Duodenal mucosa (tissue), 2 donors: ENCODE results near the gene PTGFRN.

ENCODE experiments used
- H3K27ac ChIP-seq: one replicate; pipeline ENCODE4 v1.7.0; 2013; ENCODE audit warnings: low read depth, low read length
- H3K27me3 ChIP-seq, 2 donors: one replicate each; pipeline ENCODE4 v1.7.0; 2013; ENCODE audit warnings: low read length in 2 of 2, control low read depth in 1 of 2; ENCODE audit not compliant: insufficient read depth in 2 of 2, control insufficient read depth in 1 of 2
- H3K36me3 ChIP-seq, 2 donors: one replicate each; pipeline ENCODE4 v1.7.0; 2013; ENCODE audit warnings: low read length in 2 of 2, control low read depth in 1 of 2; ENCODE audit not compliant: insufficient read depth in 2 of 2, control insufficient read depth in 1 of 2
- H3K4me1 ChIP-seq, 2 donors: one replicate each; pipeline ENCODE4 v1.7.0; 2013; ENCODE audit warnings: low read length in 2 of 2, control low read depth in 1 of 2; ENCODE audit not compliant: insufficient read depth in 2 of 2, control insufficient read depth in 1 of 2
- H3K4me3 ChIP-seq, 2 donors: one replicate each; pipeline ENCODE4 v1.7.0; 2013; ENCODE audit warnings: low read length in 2 of 2, low read depth in 1 of 2
- H3K9ac ChIP-seq, 2 donors: one replicate each; pipeline ENCODE4 v1.7.0; 2013; ENCODE audit warnings: low read length in 2 of 2, low read depth in 1 of 2
- H3K9me3 ChIP-seq, 2 donors: one replicate each; pipeline ENCODE4 v1.7.0; 2013; ENCODE audit warnings: low read length in 2 of 2, control low read depth in 1 of 2; ENCODE audit not compliant: control insufficient read depth in 1 of 2

PTGFRN gene

DNA sequence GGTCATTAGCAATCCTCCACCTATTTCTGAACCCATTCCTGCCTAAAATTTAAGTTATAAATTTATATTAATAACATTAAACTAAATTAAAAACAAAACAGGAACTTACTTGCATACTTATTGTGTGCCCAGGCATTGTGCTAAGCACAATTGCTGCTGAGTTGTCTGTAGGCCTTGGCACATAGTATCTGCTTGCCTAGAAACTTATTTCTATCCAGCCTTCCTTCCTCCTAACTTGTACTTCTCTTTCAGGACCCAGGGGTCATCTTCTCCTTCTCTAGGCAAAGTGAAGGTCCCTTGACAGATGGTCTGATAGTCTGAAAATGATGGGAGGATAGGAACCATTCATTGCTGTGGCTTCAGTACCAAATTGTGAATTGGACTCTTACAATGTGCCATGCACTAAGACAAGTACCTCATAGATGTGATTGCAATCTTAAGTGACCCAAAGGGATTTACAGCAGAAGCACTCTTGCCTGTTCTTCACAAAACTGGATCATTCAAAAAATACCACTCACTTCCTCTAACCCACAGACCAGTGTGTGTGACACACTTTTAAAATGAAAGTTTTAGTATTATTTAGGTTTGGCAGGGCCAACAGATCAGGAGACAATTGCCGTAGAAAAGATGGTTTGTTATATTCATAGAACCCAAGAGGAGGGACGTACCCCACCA is 81.6 kb downstream of the PTGFRN start:
- H3K4me1 ChIP-seq = peaks cover 6 to 11% of the 10 kb centered on the region in 2 donors
- H3K4me3 ChIP-seq = no peak overlapping the region
- H3K36me3 ChIP-seq = peaks cover 0 to 12% of the 10 kb centered on the region in 2 donors
- H3K27me3 ChIP-seq = no peaks in the 10 kb centered on the region
- H3K9me3 ChIP-seq = no peaks in the 10 kb centered on the region
- H3K9ac ChIP-seq = no peak overlapping the region
- H3K27ac ChIP-seq = no peak overlapping the region

DNA sequence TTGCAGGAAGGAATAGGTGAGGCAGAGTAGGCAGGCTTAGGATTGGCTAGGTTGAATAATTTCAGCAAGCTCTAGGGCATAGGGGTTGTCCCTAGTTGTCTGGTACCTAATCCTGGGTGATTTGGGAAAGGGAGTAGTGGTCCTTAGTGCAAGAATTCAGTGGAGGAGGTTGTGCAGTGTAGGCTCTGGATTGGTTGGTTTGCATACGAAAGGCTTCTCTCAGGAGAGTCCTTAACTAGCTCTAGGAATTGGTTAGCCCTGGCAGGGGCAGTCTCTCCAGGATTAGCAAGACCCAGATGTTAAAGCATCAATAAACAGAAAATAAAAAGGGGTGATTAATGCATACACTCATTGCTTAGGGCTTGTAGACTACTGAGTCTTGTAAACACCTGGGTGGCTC is 82.2 kb downstream of the PTGFRN start:
- no peaks in the 10 kb centered on the region for H3K27me3 ChIP-seq
- H3K36me3 ChIP-seq = peaks cover 0 to 7% of the 10 kb centered on the region in 2 donors
- H3K9me3 ChIP-seq = no peaks in the 10 kb centered on the region
- peaks cover 6 to 11% of the 10 kb centered on the region in 2 donors for H3K4me1 ChIP-seq
- no peak overlapping the region for H3K4me3 ChIP-seq
- no peak overlapping the region for H3K9ac ChIP-seq
- no peak overlapping the region for H3K27ac ChIP-seq

DNA sequence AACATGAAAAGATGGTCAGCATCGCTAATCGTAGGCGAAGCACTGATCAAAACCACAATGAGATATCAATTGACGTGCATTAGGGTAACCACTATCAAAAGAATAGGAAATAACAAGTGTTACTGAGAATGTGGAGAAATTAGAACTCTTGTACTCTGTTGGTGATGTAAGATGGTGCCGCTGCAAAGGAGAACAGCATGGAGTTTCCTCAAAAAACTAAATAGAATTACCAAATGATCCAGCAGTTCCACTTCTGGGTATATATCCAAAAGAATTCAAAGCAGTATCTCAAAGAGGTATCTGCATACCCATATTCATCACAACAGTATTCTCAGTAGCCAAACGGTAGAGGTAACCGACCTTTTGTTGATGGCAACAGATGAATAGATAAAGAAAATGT is 83.6 kb downstream of the PTGFRN start:
- Histone ChIP-seq H3K27me3 (no peaks in the 10 kb centered on the region), H3K9me3 (no peaks in the 10 kb centered on the region), H3K9ac (no peak overlapping the region), H3K4me1 (peaks cover 6 to 8% of the 10 kb centered on the region in 2 donors), H3K27ac (no peak overlapping the region), H3K4me3 (no peak overlapping the region), H3K36me3 (peaks cover 0 to 7% of the 10 kb centered on the region in 2 donors)

DNA sequence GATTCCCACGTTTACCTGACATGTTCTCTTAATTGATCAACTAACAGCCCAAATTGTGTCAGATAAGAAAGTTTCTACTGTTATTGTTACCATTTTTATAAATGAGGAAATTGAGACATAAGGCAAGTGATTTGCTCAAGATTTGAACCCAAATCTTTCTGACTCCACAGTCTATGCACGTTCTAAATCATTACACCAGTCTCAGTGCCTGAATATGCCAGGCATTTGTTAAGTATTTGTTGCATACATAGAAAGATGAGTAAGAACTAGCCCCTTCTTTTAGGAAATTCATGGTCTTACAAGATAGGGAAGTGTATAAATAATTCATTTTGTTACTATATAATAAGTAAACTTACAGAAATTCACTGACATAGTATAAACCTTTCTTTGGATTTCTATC is 84.7 kb downstream of the PTGFRN start:
- Histone ChIP-seq H3K9ac (no peak overlapping the region), H3K4me3 (no peak overlapping the region), H3K9me3 (no peaks in the 10 kb centered on the region), H3K27me3 (no peaks in the 10 kb centered on the region), H3K36me3 (peaks cover 0 to 7% of the 10 kb centered on the region in 2 donors), H3K27ac (no peak overlapping the region), H3K4me1 (peaks cover 0 to 2% of the 10 kb centered on the region in 2 donors)

DNA sequence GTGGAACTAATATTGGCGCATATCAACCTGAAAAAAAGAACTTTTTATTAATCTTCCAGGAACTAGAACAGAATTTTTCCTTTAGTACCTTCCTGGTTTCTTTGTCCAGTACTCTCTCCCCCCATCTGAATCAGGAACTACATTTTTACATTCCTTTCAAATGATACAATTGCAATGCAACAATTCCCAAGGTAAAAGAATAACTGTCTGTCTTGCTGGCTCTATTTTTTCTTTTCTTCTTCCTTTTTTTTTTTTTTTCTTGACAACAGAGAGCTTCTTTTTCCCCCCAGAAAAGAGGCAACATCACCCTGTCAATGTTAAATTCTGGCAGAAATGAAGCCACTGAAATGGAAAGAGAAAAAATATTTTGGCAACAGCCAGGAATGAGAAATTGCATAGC is 87.3 kb downstream of the PTGFRN start:
- Histone ChIP-seq H3K27ac (no peak overlapping the region), H3K36me3 (no peaks in the 10 kb centered on the region), H3K27me3 (no peaks in the 10 kb centered on the region), H3K9me3 (no peaks in the 10 kb centered on the region), H3K4me3 (no peak overlapping the region), H3K9ac (no peak overlapping the region), H3K4me1 (peaks cover 0 to 8% of the 10 kb centered on the region in 2 donors)

DNA sequence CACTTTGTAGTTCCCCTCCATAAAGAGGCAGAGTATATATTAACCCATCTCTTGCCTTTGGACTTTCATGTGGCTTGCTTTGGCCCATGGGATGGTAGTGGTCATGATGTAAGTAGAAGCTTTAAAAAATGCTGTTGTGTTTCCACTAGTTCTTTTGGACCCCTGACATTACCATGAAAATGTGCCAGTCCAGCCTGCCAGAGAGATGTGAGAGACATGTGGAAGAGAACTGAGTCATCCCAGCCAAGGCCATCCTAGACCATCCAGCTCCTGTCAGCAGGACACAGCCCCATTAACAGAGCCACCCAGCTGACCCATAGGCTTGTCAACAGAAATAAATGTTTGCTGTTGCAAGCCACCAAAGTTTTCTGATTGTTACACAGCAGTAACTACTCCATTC is 87.9 kb downstream of the PTGFRN start:
- Histone ChIP-seq H3K36me3 (no peaks in the 10 kb centered on the region), H3K9me3 (no peaks in the 10 kb centered on the region), H3K9ac (no peak overlapping the region), H3K27ac (no peak overlapping the region), H3K27me3 (no peaks in the 10 kb centered on the region), H3K4me1 (peaks cover 0 to 8% of the 10 kb centered on the region in 2 donors), H3K4me3 (no peak overlapping the region)

DNA sequence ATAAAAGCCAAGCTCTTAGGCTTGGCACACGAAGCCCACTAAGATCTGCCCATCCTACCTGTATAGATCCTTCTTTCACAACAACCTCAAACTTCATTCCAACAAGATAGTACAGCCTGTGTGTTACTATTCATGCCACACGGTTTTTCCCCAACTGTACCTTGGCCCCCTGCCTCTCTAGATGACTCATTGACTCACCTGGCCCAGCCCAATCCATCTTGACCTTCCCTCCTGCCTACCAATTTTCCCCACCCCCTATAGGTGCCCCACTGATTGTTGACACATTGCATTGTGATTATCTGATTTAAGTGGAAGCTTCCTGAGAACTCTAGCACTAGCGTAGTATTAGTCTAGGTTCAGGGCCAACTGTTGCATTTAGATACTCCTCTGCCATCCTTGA is 89.9 kb downstream of the PTGFRN start:
- H3K4me1 ChIP-seq = peaks cover 0 to 8% of the 10 kb centered on the region in 2 donors
- H3K9me3 ChIP-seq = no peaks in the 10 kb centered on the region
- H3K27me3 ChIP-seq = no peaks in the 10 kb centered on the region
- no peak overlapping the region for H3K9ac ChIP-seq
- no peaks in the 10 kb centered on the region for H3K36me3 ChIP-seq
- no peak overlapping the region for H3K4me3 ChIP-seq
- no peak overlapping the region for H3K27ac ChIP-seq

DNA sequence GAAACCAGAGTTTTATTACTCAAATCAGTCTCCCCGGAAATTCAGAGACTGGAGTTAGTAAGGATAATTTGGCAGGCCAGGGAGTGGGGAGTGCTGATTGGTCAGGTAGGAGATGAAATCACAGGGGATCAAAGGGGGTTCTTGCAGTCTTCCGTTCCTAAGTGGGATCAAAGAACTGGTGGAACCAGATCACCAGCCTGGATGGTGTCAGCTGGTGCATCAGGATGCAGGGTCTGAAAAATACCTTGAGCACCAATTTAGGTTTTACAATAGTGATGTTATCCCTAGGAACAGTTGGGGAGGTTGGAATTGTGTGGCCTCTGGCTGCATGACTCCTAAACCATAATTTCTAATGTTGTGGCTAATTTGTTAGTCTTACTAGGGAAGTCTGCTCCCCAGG is 90.4 kb downstream of the PTGFRN start:
- H3K9ac ChIP-seq = no peak overlapping the region
- no peaks in the 10 kb centered on the region for H3K9me3 ChIP-seq
- H3K27ac ChIP-seq = no peak overlapping the region
- no peaks in the 10 kb centered on the region for H3K27me3 ChIP-seq
- H3K36me3 ChIP-seq = no peaks in the 10 kb centered on the region
- H3K4me3 ChIP-seq = no peak overlapping the region
- peaks cover 0 to 8% of the 10 kb centered on the region in 2 donors for H3K4me1 ChIP-seq

DNA sequence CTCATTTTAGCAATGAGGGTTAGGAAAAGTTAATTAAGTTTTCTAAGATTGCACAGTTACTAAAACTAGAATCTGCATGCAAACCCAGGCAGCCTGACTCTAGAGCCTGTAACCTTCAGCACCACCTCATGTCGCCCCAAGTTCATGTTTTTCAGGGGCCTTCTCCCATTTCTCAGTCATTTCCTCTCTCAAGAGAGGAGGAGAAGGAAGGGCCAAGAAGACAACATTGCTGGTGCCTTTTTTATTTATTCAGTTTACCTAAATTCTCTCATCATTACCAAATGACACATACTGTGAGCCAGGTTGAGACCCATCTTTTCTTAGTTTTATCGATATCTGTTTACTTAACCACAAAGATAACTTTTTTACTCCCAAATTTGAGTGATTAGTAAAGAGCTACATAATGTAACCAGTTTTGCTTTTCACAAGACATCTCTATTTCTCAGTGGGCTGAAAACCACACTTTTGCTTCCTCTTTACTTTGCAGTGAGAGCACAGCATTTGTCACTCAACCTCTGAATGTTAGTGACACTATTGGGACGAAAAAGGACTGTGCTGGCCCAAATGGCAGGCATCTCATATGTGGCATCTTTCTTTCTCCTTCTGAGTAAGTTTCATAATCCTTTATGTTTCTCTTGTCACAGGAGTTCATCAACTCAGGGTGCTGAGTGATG is 91.7 kb downstream of the PTGFRN start, which contains the start of gene CD101:
Gene CD101 (plus strand): TSS at position 507 of the 674 bp plus-strand sequence. CDS start 58 bp downstream, at position 565.
- Histone ChIP-seq H3K4me3 (peak within 1 kb of the TSS in 1 of 2 donors; percentile 38), H3K9me3 (no peaks in the 10 kb centered on the region), H3K4me1 (peaks cover 0 to 8% of the 10 kb centered on the region in 2 donors), H3K27me3 (no peaks in the 10 kb centered on the region), H3K36me3 (no peaks in the 10 kb centered on the region), H3K9ac (peak within 1 kb of the TSS in 1 of 2 donors; percentile 22), H3K27ac (no peak within 1 kb of the TSS)

DNA sequence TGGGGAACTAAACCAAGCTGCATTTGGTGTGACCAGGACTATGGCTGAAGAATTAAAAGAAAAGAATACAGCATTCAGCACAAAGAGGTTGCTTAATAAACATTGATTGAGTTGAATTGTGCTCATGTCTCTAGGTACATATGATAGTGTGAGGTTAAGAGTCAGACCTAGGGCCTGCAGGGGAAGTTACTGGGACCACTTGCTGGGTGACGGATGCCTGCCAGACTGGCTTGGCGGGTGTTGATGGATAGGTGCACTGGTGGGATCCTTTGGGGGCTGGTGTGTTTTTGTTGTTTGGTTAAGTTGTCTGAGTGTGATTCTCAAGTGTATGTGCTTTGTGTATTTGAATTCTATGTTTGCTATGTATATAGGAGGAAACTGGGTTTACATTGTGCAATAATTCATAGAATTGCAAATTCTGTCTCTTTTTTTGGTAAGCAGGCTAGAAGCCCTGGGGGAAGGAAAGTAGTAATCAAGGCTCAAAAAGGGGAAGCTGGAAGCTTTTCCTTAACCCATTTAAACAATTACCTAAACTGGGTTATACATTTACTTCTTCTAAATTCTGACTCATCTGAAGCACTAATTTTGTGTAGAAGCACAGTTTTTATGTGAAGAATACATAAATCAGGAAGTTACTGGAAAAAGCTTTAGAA is 93.6 kb downstream of the PTGFRN start:
- no peak overlapping the region for H3K27ac ChIP-seq
- no peak overlapping the region for H3K9ac ChIP-seq
- no peaks in the 10 kb centered on the region for H3K36me3 ChIP-seq
- no peak overlapping the region for H3K4me3 ChIP-seq
- H3K4me1 ChIP-seq = peaks cover 0 to 8% of the 10 kb centered on the region in 2 donors
- no peaks in the 10 kb centered on the region for H3K27me3 ChIP-seq
- no peaks in the 10 kb centered on the region for H3K9me3 ChIP-seq
